GM19035 (cell line): Measurements from ENCODE around the gene SEMA5A.

Source experiments
- ATAC-seq: cut with Tn5 transposase; IDR thresholded peaks from one replicate; pipeline ENCODE4 v1.9.1; 2021; ENCODE audit not compliant: unreplicated experiment

Gene SEMA5A

DNA sequence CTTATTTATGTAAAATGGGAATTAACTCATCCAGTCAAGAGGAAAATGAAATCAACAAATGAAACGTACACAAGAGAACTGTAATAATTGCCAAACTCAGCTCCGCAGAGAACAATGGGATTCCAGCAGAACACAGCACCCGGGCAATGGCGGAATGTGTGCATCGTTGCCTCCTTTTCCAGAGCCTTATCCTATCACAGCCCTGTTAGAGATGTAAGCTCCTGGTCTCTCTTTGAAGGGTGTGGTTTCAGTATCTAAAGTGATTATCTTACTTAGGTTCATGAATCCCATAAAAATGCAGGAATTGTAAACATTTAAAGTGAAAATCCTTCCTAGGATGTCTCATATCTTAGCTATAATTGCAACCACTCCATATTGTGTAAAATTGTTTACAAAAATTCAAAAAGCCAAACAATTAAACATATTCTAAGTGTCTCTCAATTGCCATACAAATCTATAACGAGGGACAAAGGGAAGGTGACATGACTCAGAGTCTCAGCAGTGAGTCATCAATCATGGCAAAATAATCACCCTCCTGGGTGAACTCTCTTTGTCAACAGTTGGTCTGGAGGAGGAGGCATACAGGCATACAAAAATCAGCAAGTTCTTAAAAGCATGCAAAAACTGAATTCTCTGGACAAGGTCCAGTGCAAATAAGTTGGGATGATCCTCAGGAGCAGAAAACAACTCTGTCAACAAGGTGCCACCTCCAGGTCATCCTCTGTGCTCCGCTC, 22.6 kb downstream of the SEMA5A start:
- ATAC-seq, result no peak

DNA sequence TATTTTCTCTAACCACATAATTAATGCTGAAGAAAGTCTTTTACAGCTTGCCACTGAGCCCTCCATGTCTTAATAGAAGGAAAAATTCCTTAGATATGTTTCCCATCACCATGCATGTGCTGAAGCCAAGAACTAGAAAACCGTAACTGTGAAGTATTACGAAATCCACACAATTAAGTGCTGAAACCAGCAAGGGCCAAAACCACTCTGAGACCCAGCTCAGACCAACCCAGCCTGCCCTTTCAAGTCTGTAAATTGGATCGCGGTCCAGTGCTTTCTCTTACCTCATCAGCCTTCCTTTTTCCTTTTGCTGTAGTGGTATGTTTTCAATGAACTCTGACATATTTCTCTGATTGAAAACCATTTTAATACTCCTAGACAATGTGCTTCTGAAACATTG, 26.3 kb downstream of the SEMA5A start:
- no peak for ATAC-seq

DNA sequence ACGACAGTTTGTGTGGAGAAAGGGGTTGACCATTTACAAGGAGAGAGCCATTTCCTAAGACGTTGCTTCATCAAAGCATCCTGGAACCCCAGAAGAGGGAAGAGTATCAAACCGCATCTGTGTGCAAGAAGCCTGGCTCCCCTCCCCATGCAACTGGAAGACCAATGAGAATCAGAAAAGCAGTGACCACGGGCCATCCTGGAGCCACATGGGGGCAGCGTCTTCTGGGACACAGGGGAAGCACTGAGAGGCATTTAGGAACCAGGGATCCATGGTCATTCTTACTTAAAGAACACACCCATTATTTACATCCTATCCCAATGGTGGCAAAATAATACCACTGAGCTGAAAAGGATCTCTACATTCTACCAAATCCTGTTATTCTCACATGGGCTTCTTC, 29.3 kb downstream of the SEMA5A start:
- no peak for ATAC-seq

DNA sequence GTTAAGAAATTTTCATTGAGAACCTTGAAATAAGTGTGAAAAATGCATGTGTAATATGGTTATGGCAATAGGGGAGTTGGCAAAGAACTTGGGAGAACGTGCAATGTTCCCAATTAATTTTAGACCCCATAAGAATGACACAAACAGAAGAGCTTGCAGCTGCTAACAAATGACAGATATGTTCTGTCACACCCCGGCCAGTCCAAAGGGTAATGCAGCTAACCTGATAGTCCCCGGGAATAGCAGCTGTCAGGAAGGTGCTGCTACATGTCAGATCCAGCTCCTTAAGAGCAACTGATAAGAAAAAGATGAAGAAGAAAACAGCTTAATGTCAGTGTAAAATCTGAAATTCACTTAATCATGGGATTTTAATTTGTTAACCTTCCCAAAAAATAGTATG, 30.4 kb downstream of the SEMA5A start:
- no peak for ATAC-seq

DNA sequence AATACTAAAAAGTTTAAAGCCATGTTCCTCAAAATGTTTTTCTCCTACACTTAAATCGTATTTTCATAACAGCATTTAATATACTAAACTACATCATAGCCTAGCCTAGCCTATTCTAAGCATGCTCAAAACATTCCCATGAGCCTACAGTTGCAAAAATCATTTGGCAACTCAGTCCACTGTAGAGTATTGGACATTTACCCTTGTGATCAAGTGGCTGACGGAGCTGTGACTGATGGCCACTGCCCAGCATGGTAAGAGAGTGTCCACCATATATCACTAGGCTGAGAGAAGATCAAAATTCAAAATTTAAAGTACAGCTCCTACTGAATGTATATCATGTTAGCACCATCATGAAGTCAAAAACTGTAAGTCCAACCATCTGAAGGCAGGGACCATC, 30.9 kb downstream of the SEMA5A start:
- ATAC-seq, result no peak

DNA sequence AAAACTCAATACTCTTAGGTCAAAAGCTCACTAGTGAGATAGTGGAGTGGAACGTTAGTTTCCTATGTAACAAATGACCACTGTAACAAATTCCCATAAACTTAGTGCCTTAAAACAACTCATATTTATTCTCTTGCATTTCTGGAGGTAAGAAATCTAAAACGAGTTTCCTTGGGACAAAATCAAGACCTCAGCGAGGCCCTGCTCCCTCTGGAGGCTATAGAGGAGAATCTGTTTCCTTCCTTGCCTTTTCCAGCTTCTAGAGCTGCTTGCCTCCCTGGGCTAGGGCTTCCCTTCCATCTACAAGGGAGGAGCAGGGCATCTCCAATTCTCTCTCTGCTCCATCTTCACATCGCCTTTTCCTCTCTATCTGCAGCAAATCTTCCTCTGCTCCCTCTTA, 32.0 kb downstream of the SEMA5A start:
- no peak for ATAC-seq

DNA sequence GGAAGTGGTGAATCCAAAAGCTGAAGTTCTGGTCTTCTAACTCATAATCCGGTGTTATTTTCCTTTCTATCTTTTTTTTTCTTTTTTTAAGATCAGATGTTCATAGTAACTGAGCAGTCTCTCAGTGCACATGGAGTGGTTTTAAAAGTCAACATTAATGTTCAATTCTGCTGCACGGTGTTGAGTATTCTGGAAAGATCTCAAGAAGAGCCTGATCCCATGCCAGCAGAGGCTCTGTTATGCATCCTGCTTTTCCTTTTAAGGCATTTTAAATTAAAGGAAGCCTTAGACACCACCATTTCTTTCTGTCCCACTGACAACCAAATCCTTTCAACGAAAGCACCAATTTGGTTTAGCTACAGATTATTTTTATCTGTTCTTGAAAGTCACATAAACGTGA, 33.4 kb downstream of the SEMA5A start:
- ATAC-seq, result no peak

DNA sequence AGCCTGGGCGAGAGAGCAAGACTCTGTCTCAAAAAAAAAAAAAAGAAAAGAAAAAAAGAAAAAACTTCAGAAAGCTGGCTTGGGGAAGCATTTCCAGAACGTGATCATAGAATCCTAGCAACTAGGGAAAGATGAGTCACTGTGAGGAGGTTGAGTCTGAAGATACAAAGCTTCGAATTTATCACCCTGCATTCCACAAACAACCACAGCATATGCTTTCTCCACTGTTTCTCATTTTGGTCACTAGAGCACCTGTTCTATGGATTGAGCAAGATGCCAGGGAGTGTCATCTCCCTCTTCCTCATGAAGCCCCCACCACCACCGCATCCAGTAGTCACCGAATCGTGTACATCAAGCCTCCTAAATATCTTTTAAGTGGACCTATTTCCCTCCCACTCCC, 37.9 kb downstream of the SEMA5A start:
- ATAC-seq, result no peak

DNA sequence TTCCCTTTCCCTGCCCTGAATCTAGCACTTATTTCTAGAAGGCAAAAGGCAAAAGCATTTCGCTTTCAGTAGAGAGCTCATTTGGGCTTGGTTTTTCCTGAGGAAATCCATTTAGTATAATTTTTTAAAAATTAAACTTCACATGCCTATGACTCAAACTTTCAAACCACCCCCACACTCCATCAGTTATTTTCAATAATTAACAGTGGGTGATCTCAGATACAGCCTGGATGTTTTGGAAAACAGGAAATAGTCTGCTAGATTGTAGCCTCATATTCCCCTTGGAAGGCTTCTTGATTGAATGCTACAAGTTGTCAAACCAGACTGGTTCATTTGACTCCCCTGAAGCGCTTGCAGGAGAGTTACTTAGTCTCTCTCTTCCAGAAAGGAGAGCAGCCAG, 40.6 kb downstream of the SEMA5A start:
- ATAC-seq, result no peak

DNA sequence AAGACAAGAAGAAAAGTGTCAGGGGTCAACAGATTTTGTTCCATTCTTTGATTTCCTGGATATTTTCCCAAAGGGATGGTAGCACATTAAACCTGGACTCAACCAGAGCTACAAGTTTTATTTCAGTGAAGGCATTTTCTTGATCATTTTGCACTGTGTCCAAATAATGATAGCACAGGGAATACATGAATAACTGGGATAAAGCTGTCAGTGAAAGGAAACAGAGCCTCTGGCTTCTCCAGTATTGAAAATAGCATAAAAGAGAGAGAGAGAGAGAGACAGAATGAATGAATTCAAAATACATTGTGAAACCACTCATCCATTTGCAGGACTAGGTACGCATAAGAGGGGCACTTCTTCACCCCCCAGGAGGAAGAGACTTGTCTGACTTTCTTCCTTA, 43.0 kb downstream of the SEMA5A start:
- ATAC-seq, result no peak

DNA sequence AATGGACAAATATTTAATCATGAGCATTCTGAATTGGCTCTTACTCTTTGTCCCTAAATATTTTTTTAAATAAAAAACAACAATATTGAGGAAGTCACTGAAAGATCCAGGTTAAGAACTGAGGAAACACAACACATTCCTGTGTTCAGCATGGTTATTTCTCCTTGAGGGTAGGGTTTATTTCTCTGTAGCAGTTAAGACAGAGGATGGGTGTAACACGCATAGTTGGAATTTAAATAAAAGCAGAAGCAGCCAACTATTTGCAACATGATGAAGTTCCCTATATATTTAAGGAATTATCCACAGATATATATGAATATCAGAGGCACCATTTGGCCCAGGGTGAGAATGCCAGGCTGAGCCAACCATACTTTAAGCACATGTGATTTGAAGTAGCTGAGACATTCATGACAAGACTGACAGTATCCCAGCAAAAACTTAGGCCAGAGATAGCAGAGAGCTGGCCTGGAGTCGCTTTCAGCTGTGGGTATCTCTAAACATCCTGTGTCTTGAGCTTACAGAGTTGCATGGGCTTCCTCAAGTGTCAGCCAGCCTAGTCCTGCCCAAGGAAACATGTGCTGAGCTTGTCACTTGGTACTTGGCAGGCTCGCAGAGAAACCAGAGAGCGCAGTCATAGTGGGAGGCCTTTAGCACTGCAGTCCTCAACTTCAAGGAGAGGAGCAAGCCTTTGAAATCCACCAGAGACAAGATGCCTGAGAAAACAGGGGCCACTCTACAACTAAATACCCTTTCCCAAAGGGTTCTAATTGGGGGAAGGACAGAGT, 43.6 kb downstream of the SEMA5A start:
- ATAC-seq, result no peak

DNA sequence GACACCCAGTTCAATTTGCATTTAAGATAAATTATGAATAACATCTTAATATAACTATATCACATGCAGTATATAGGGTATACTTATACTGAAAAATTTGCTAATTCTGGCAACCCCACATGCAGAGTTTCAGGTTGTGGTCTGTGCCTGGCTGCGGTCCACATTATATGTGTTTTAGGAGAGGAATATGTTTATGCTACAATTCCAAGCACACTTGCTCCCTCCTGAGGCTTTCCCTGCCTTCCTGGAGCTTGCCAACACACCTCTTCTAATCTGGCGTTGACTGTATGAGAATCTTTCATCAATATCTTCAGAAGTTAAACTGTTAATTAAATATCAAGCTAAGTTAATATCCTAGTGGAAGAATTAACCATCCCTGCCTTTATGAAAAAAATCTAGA, 45.2 kb downstream of the SEMA5A start:
- no peak for ATAC-seq

DNA sequence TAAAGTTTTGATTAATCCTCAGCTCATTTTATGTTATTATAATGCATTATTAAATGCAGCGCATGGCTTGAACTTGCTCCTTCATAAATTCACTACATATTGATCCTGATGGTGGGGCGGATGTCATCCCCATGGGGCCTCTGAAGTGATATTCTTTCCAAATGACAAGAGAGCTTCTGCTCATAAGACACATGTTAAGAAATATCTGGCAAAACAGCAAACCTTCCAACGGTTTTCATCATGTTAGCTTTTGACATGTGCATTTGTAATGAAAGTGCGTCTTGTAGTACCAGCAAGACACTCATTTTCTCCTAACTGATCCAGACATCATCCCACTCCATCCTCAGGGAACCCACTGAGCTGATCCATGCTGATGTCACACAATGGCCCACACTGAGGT, 45.7 kb downstream of the SEMA5A start:
- ATAC-seq, result no peak

DNA sequence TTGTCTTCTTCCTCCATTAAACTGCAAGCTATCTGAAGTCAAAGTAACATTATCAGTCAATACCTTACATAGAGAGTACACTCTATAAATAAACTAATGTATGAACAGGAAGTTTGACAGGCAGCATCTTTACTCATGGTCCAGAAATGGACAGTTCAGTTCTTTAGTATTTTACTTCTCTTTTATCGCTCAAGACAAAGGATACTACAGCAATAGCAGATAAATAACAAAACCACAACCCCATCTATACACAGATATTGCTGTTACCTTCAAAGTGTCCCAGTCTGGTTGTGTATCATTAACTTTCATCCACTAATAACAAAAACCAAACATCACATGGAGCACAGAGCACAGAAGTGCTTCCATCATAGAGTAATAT, 46.4 kb downstream of the SEMA5A start:
- ATAC-seq, result peak; percentile 62

DNA sequence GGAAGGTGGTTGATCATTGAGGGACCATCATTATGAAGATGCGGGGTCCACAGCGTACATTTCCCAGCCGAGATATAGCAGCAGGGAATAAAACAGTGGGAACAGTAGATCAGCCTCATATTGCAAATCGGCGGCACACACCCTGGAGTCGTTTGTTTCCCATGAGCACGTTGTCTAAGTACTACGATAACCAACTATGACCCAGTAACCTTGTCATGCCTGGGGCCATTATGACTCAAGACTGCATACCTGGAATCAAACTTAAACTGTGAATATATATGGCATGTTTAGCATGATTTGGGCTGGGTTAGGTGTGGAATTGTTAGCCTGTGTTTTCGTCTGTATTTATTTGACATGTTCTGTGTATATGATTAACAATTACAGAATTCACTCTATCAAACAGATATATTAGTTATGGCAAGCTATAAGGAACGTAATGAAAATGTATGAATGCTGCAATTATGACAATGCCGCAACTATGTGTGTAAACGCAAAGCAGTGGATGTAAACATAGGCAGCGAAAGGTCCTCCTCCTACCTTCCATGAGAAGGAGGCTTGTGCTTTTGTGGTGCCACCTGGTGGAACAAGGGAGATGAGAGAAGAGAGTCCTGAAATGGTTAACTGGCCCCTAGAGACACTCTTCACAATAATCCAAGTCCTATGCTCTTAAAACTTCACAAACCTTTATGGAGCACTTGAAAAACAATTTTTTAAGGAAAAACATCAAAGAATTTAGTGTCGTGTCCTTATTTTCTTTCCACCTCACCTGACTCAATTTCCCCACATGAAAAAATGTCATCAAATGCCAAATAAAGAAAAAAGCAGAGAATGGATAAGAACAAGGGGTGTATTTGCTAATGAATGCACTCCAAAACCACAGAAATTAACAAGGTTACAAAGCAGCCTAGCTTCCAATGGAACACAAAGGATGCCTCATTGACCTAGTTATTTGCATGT, 47.1 kb downstream of the SEMA5A start:
- no peak for ATAC-seq

DNA sequence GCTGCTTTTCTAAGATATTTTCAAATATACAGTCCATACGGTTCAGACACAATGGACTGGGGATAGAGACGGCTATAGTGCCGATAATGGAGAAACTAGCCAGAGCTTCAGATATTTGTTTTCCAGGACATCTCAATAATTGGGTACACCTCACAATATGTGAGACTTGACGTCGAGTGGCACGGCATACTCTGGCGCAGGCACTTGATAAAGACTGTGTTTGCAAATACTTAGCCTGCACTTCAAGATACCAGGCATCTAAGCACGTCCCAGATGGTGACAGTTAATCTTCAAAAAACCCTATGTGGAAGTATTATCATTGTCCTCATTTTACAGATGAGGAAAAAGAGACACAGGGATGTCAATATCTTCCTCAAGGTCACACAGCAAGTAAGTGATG, 48.5 kb downstream of the SEMA5A start:
- ATAC-seq, result no peak

DNA sequence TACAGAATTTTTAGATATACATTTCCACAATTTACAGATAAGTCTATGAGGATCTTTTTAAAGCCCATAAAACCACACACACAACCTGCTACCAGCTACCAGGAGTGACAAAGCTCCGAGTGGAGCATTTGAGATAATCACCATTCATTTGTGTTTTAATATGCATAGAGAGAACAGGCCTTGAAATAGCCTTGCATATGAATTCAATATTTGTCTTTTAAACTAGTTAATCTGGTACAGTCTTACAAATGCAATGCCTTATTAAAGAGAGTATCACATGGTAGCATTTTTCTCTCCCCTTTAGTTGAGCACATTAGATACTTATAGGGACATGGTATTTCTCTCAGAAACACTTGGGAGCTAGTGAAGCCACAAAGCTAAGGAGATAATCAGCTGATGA, 49.1 kb downstream of the SEMA5A start:
- ATAC-seq, result no peak

DNA sequence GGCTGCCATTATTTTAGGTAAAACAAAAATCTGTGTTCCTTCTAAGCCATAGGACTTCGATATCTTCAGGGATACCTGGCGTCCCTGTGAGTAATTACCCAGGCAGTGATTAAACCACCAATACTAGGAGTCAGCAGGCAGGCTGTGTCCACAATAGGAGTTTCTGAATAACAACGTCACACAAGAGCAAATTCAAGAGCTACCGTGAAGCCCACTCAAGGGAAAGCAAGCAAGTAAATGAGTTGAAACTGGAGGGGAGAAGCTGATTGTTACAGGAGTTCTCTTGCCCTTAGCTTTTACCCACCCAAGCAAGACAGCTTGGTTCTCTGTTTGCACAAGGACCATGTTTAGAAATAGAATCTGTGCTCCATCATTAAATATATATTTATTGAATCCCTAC, 50.8 kb downstream of the SEMA5A start:
- ATAC-seq, result no peak

DNA sequence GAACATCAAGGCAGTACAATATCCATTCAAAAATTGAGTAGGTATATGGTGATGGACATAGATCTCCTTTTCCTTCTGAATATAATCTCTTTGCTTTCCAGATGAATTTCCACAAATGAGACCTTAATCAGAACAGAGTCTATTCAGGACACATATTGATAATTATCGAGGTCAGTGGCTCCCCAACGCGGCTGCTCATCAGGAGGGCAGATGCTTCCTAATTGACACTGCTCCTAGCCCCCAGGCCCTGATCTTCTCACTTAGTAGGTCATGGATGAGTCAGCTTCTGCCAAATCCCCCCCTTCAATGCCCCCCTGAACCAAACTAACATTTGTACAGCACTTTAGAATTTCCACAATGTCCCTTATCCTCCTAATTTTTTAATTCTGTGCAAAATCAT, 51.6 kb downstream of the SEMA5A start:
- no peak for ATAC-seq

DNA sequence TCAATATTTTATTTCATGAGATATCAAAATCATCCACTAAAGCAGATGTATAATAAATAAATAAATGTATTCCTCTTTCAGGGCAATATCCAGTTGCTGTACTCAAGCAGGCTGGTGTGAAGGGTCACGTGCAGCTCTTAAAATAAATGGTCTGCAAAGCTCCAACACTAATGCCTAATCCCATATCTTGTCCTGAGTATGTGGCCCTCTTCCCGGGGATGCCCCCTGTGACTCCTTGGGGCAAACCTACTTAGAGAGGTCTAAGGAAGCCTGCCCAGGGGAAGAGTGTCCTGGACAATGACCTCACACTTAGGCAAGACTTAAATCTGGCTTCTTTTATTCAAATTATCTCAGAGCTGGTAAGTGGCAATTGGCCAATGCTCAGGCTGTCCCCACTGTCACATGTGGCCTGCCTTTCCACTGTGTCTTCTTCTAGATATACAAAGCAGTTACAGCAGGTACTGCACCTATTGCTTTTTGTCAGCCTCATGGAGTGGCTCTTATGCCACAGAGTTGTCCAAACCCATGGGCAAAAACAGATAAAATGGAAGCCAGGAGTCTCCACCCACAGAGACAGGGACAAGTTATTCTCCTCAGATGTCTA, 55.3 kb downstream of the SEMA5A start:
- no peak for ATAC-seq

DNA sequence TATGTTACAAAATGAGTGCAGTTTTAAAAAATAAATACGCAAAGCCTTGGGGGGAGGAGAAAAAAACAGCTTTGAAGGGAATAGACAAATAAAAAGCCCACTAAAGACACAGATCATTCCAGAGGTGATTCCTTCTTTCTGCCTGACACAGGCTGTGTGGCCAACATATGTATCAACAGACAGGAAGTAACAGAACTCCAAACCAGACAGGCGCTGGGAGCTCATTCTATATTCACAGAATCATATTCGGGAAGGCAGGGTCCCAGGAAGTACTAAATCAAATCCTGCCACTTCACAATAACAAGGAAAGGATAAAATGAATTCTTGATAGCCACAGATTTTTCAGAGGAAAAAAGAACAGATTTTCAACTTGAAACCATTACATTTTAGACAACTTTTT, 62.1 kb downstream of the SEMA5A start:
- no peak for ATAC-seq
